ENCODE results near the gene SERPINI2.

The SERPINI2 gene, protein sequence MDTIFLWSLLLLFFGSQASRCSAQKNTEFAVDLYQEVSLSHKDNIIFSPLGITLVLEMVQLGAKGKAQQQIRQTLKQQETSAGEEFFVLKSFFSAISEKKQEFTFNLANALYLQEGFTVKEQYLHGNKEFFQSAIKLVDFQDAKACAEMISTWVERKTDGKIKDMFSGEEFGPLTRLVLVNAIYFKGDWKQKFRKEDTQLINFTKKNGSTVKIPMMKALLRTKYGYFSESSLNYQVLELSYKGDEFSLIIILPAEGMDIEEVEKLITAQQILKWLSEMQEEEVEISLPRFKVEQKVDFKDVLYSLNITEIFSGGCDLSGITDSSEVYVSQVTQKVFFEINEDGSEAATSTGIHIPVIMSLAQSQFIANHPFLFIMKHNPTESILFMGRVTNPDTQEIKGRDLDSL

GRCh38 chr3:167473863-167474262 is at the start of gene SERPINI2:
SERPINI2 (minus strand) TSS chr3:167474042; CDS start chr3:167471834, 2,208 bp downstream.
- no peak for DNase-seq (ENCODE audit: low read depth)
- TF ChIP-seq CTCF (IDR thresholded peaks at IDR 0.05; ENCODE audit: low read length, missing control alignments): no peak

GRCh38 chr3:167521006-167521355 is 47.1 kb upstream of the SERPINI2 start:
- TF ChIP-seq CTCF (IDR thresholded peaks at IDR 0.05; ENCODE audit: low read length, missing control alignments): no peak
- H3K4me3 ChIP-seq (replicated peaks; ENCODE audit: low read depth, low read length): no peak overlapping the region
- no peak for DNase-seq (ENCODE audit: low read depth)

More at GRCh38 chr3:167473863-167474262, at the start of gene SERPINI2:
- no peak within 1 kb of the TSS for H3K4me3 ChIP-seq (replicated peaks; ENCODE audit: low read depth, low read length)

GRCh38 chr3:167520266-167521005 is 46.6 kb upstream of the SERPINI2 start:
- TF ChIP-seq CTCF (IDR thresholded peaks at IDR 0.05; ENCODE audit: low read length, missing control alignments): no peak
- no peak overlapping the region for H3K4me3 ChIP-seq (replicated peaks; ENCODE audit: low read depth, low read length)
- DNase-seq (ENCODE audit: low read depth): no peak

DNA sequence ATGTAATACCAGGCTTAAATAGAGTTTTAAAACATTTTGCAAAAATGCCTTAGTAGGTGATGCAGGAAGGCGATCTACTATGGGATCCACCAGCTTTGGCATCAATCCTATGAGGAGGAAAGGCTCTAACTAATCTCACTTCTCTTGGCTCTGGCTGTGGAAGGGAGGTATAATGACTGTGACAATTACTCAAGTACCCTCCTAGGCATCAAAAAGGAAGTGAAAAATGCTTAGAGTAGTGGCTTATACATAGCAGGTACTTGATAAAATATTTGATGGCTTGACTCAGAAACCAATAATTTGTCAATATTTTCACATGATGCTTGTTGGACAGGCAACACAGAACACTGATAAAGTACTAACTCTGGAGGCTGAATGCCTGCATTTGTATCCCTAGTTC is 34.1 kb upstream of the SERPINI2 start:
- no peak for TF ChIP-seq CTCF (IDR thresholded peaks at IDR 0.05; ENCODE audit: low read length, missing control alignments)
- no peak overlapping the region for H3K4me3 ChIP-seq (replicated peaks; ENCODE audit: low read depth, low read length)
- DNase-seq (ENCODE audit: low read depth): no peak

GRCh38 chr3:167502401-167502800 is 28.6 kb upstream of the SERPINI2 start:
- TF ChIP-seq CTCF (IDR thresholded peaks at IDR 0.05; ENCODE audit: low read length, missing control alignments): no peak
- no peak overlapping the region for H3K4me3 ChIP-seq (replicated peaks; ENCODE audit: low read depth, low read length)
- DNase-seq (ENCODE audit: low read depth): no peak

- DNase-seq (ENCODE audit: low read depth): no peak
- no peak for TF ChIP-seq CTCF (IDR thresholded peaks at IDR 0.05; ENCODE audit: low read length, missing control alignments)
- no peak overlapping the region for H3K4me3 ChIP-seq (replicated peaks; ENCODE audit: low read depth, low read length)
Measured at GRCh38 chr3:167501941-167502340, 28.1 kb upstream of the SERPINI2 start.

Measured in fibroblast of pulmonary artery (primary cell).